Natural killer cell (primary cell): ENCODE data around the gene PAXIP1. TPM values are rescaled to one million over a fixed set of nuclear protein-coding genes. Genes with fewer than 3 reads are reported as not detected.

ENCODE experiments used
- ATAC-seq, 3 donors: fragments of 150-1000 bp in 2 of 3; fragments of 200-7000 bp in 1 of 3; cut with Tn5 transposase; 1 replicate in 1 of 3; 2 replicates in 2 of 3; pipeline ENCODE4 v1.10.0; 2021; ENCODE audit warnings: mild to moderate bottlenecking in 2 of 3, moderate library complexity in 2 of 3
- DNase-seq, 2 donors: peaks; one replicate each; pipeline versions ENCODE4 v3.0.0 to v3.0.0-alpha.2; 2013 to 2021; ENCODE audit warnings: mixed read lengths in 1 of 2
- H3K27ac ChIP-seq: one replicate; pipeline ENCODE4 v1.5.1; 2013; ENCODE audit warnings: mild to moderate bottlenecking, low read length
- H3K27me3 ChIP-seq: one replicate; pipeline ENCODE4 v1.6.1; 2013; ENCODE audit warnings: low read length; ENCODE audit not compliant: control insufficient read depth, insufficient read depth
- H3K36me3 ChIP-seq: one replicate; pipeline ENCODE4 v1.6.1; 2013; ENCODE audit warnings: low read length; ENCODE audit not compliant: control insufficient read depth, insufficient read depth
- H3K4me1 ChIP-seq: one replicate; pipeline ENCODE4 v1.6.1; 2013; ENCODE audit warnings: low read length; ENCODE audit not compliant: control insufficient read depth, insufficient read depth
- H3K4me3 ChIP-seq: one replicate; pipeline ENCODE4 v1.5.1; 2013; ENCODE audit warnings: low read length
- H3K9me3 ChIP-seq: one replicate; pipeline ENCODE4 v1.6.1; 2013; ENCODE audit warnings: low read length; ENCODE audit not compliant: control insufficient read depth, insufficient read depth
- H3K27ac Mint-ChIP-seq, 2 donors: one replicate each; pipeline ENCODE4 v1.8.0; 2022; ENCODE audit warnings: mild to moderate bottlenecking in 2 of 2, mixed read lengths in 2 of 2, moderate library complexity in 1 of 2
- H3K27me3 Mint-ChIP-seq, 2 donors: one replicate each; pipeline ENCODE4 v1.8.0; 2022; ENCODE audit warnings: low read depth in 2 of 2, mixed read lengths in 2 of 2
- H3K36me3 Mint-ChIP-seq: one replicate; pipeline ENCODE4 v1.8.0; 2022; ENCODE audit warnings: mixed read lengths
- H3K4me1 Mint-ChIP-seq, 2 donors: one replicate each; pipeline ENCODE4 v1.8.0; 2022; ENCODE audit warnings: mixed read lengths in 2 of 2
- H3K4me3 Mint-ChIP-seq: one replicate; pipeline ENCODE4 v1.8.0; 2022; ENCODE audit warnings: mild to moderate bottlenecking, moderate library complexity, mixed read lengths
- H3K9me3 Mint-ChIP-seq, 2 donors: one replicate each; pipeline ENCODE4 v1.8.0; 2022; ENCODE audit warnings: mixed read lengths in 2 of 2
- WGBS: methylation state at CpG from one replicate; pipeline ENCODE4 v1.1.7; 2013; ENCODE audit warnings: missing lambda C conversion rate; ENCODE audit not compliant: insufficient coverage; 5-methylcytosine and 5-hydroxymethylcytosine counted together
- intact Hi-C: fragments of 100-400 bp; cut with micrococcal nuclease; formaldehyde crosslinking; loops from one replicate; pipeline ENCODE4 v1.14.2; 2022
- total RNA-seq, 4 donors: library from RNA; stranded (reverse); fragments of 120-200 nt in 1 of 4; gene quantifications; one replicate each; pipeline versions ENCODE4 v1.2.3 to v1.2.4, GENCODE V29; 2013 to 2022
- TF ChIP-seq, protein P1 (sequence below): fragments of 200-600 bp; IDR thresholded peaks from one replicate; pipeline ENCODE4 v1.8.0; 2022; ENCODE audit warnings: antibody characterized with exemption

PAXIP1 gene
- total RNA-seq, 3 donors from 2014 or later (not counting 1 experiment from before 2014, with no cell fraction given), result 8.7 to 13.8 (median 11.2) TPM

GRCh38 chr7:154918266-154918665 lies 84.7 kb downstream of the PAXIP1 start:
- DNase-seq, result no peak
- 93% methylated on average over 6 of the region's 6 CpGs for WGBS
- H3K27me3 ChIP-seq, result peaks cover 5% of the 10 kb centered on the region
- no peaks in the 10 kb centered on the region for H3K36me3 ChIP-seq
- Mint-ChIP-seq H3K27me3 (peaks cover 16 to 17% of the 10 kb centered on the region in 2 donors), H3K36me3 (no peaks in the 10 kb centered on the region), H3K4me1 (peaks cover 0 to 4% of the 10 kb centered on the region in 2 donors), H3K9me3 (no peaks in the 10 kb centered on the region), H3K4me3 (no peak overlapping the region), H3K27ac (no peak overlapping the region)
- intact Hi-C loops, result no loop called here
- TF ChIP-seq, protein P1, sequence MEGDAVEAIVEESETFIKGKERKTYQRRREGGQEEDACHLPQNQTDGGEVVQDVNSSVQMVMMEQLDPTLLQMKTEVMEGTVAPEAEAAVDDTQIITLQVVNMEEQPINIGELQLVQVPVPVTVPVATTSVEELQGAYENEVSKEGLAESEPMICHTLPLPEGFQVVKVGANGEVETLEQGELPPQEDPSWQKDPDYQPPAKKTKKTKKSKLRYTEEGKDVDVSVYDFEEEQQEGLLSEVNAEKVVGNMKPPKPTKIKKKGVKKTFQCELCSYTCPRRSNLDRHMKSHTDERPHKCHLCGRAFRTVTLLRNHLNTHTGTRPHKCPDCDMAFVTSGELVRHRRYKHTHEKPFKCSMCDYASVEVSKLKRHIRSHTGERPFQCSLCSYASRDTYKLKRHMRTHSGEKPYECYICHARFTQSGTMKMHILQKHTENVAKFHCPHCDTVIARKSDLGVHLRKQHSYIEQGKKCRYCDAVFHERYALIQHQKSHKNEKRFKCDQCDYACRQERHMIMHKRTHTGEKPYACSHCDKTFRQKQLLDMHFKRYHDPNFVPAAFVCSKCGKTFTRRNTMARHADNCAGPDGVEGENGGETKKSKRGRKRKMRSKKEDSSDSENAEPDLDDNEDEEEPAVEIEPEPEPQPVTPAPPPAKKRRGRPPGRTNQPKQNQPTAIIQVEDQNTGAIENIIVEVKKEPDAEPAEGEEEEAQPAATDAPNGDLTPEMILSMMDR, result no peak
- peaks cover 13% of the 10 kb centered on the region for H3K4me1 ChIP-seq
- H3K27ac ChIP-seq, result no peak overlapping the region
- H3K9me3 ChIP-seq, result no peaks in the 10 kb centered on the region
- no peak overlapping the region for H3K4me3 ChIP-seq
- ATAC-seq, result no peak

GRCh38 chr7:154917808-154918160 lies 85.1 kb downstream of the PAXIP1 start:
- ATAC-seq (no peak), DNase-seq (no peak)
- Mint-ChIP-seq H3K27me3 (peaks cover 16 to 17% of the 10 kb centered on the region in 2 donors), H3K9me3 (no peaks in the 10 kb centered on the region), H3K27ac (no peak overlapping the region), H3K4me1 (peaks cover 0 to 4% of the 10 kb centered on the region in 2 donors), H3K4me3 (no peak overlapping the region), H3K36me3 (no peaks in the 10 kb centered on the region)
- TF ChIP-seq, protein P1, result no peak
- Histone ChIP-seq H3K36me3 (no peaks in the 10 kb centered on the region), H3K27me3 (peaks cover 5% of the 10 kb centered on the region), H3K27ac (no peak overlapping the region), H3K9me3 (no peaks in the 10 kb centered on the region), H3K4me3 (no peak overlapping the region), H3K4me1 (peaks cover 13% of the 10 kb centered on the region)
- 83% methylated on average over 7 of the region's 7 CpGs for WGBS
- intact Hi-C loops, result no loop called here

GRCh38 chr7:154916856-154917807 lies 85.8 kb downstream of the PAXIP1 start:
- WGBS, result 84% methylated on average over 8 of the region's 13 CpGs
- Histone ChIP-seq H3K27me3 (peaks cover 5% of the 10 kb centered on the region), H3K9me3 (no peaks in the 10 kb centered on the region), H3K4me3 (no peak overlapping the region), H3K36me3 (no peaks in the 10 kb centered on the region), H3K4me1 (peaks cover 13% of the 10 kb centered on the region), H3K27ac (no peak overlapping the region)
- Mint-ChIP-seq H3K9me3 (no peaks in the 10 kb centered on the region), H3K27ac (no peak overlapping the region), H3K4me1 (peaks cover 0 to 4% of the 10 kb centered on the region in 2 donors), H3K4me3 (no peak overlapping the region), H3K27me3 (peaks cover 16 to 17% of the 10 kb centered on the region in 2 donors), H3K36me3 (no peaks in the 10 kb centered on the region)
- ATAC-seq, result no peak
- TF ChIP-seq, protein P1, result no peak
- no peak for DNase-seq
- intact Hi-C loops, result no loop called here
